Adrenal gland (tissue), 5 donors: ENCODE data around the gene RILP.

ENCODE experiments used
- POLR2A ChIP-seq, 2 donors: fragments of 450-650 bp; IDR thresholded peaks; one replicate each; pipeline ENCODE4 v1.6.1; 2017; ENCODE audit warnings: antibody characterized with exemption in 2 of 2, mild to moderate bottlenecking in 2 of 2, moderate library complexity in 1 of 2
- TF ChIP-seq, protein P1 (sequence below), 6 experiments: fragments of 450-650 bp in 4 of 6; fragments of 200-600 bp in 2 of 6; sonication (generic) in 1 of 6; IDR thresholded peaks; 1 replicate in 5 of 6; 2 replicates in 1 of 6; pipeline versions ENCODE4 v1.5.1 to v1.8.0; 2016 to 2021; ENCODE audit warnings: antibody characterized with exemption in 6 of 6, mild to moderate bottlenecking in 2 of 6, moderate library complexity in 1 of 6
- donor health status: DM: no; HTN: no; CAD: no.

DNA sequence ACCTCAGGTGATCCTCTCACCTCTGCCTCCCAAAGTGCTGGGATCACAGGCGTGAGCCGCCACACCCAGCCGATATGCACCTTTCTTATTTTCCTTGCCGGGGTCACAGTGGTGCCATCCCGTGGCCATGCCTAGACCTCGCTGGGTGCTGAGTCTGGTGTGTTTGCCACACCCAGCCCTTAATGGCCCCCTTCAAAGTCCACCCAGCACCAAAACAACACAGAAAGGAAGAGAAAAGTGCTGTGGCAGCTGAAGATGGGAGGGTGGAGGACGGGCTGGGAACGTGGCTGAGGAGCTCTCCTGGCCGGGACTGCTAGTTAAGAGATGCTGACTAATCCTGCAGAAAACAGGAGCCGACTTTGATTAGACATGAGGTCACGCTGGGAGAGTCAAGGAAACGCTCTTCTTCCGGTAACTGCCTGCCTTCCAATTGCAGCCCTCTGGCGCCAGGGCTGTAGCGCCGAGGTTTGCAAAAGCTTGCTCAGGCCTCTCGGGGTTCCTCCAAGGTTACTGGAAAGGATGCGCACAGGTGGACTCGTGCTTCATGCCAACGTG, 32.0 kb downstream of the RILP start:
- TF ChIP-seq, protein P1, sequence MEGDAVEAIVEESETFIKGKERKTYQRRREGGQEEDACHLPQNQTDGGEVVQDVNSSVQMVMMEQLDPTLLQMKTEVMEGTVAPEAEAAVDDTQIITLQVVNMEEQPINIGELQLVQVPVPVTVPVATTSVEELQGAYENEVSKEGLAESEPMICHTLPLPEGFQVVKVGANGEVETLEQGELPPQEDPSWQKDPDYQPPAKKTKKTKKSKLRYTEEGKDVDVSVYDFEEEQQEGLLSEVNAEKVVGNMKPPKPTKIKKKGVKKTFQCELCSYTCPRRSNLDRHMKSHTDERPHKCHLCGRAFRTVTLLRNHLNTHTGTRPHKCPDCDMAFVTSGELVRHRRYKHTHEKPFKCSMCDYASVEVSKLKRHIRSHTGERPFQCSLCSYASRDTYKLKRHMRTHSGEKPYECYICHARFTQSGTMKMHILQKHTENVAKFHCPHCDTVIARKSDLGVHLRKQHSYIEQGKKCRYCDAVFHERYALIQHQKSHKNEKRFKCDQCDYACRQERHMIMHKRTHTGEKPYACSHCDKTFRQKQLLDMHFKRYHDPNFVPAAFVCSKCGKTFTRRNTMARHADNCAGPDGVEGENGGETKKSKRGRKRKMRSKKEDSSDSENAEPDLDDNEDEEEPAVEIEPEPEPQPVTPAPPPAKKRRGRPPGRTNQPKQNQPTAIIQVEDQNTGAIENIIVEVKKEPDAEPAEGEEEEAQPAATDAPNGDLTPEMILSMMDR (IDR thresholded peaks at IDR 0.05): peak in 4 of 6 experiments; percentile 5 to 19 (median 14)
- peak in 1 of 2 donors; percentile 36 for TF ChIP-seq POLR2A (IDR thresholded peaks at IDR 0.05)
